D721Med (cell line): ENCODE results near the gene RUFY2.

Experiments
- DNase-seq: peaks from one replicate; pipeline ENCODE4 v3.0.0; 2011; ENCODE audit warnings: low spot score; ENCODE audit not compliant: insufficient read length
- FAIRE-seq: peaks from 2 replicates; lab custom pipeline; 2011; peaks lifted over from hg19 to GRCh38; lab: Jason Lieb, UNC
- TF ChIP-seq, protein P1 (sequence below): IDR thresholded peaks from 2 replicates; pipeline ENCODE4 v1.5.1; 2012; ENCODE audit warnings: mild to moderate bottlenecking, control low read depth; ENCODE audit not compliant: insufficient read depth; ENCODE audit errors: missing control alignments

Gene RUFY2

DNA sequence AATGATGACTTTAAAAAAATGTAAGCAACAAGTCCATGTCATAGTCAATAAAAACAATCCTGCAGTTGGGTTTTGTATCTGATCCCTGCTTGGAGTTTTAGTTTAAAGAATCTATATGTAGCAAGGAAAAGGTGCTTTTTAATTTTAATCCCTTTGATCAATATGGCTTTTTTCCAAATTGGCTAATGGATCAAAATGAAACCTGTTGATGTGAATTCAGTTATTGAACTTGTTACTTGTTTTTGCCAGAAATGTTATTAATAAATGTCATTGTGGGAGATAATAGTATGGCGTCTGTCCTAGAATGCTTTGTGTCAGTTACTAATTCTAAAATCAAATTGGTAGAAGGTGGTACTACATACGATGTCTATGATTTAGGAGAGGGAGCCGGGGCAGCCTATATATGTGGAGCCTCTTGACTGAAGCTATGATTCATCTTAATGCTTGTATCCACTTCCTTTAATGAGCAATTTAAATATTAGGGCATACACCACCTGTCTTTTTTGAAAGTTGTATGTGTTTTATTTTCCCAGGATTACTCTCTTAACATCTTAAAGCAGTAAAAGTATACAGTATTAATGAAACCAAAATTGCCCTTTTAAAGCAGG, 64.1 kb downstream of the RUFY2 start:
- TF ChIP-seq, protein P1, sequence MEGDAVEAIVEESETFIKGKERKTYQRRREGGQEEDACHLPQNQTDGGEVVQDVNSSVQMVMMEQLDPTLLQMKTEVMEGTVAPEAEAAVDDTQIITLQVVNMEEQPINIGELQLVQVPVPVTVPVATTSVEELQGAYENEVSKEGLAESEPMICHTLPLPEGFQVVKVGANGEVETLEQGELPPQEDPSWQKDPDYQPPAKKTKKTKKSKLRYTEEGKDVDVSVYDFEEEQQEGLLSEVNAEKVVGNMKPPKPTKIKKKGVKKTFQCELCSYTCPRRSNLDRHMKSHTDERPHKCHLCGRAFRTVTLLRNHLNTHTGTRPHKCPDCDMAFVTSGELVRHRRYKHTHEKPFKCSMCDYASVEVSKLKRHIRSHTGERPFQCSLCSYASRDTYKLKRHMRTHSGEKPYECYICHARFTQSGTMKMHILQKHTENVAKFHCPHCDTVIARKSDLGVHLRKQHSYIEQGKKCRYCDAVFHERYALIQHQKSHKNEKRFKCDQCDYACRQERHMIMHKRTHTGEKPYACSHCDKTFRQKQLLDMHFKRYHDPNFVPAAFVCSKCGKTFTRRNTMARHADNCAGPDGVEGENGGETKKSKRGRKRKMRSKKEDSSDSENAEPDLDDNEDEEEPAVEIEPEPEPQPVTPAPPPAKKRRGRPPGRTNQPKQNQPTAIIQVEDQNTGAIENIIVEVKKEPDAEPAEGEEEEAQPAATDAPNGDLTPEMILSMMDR = no peak
- FAIRE-seq = no peak
- DNase-seq = no peak

DNA sequence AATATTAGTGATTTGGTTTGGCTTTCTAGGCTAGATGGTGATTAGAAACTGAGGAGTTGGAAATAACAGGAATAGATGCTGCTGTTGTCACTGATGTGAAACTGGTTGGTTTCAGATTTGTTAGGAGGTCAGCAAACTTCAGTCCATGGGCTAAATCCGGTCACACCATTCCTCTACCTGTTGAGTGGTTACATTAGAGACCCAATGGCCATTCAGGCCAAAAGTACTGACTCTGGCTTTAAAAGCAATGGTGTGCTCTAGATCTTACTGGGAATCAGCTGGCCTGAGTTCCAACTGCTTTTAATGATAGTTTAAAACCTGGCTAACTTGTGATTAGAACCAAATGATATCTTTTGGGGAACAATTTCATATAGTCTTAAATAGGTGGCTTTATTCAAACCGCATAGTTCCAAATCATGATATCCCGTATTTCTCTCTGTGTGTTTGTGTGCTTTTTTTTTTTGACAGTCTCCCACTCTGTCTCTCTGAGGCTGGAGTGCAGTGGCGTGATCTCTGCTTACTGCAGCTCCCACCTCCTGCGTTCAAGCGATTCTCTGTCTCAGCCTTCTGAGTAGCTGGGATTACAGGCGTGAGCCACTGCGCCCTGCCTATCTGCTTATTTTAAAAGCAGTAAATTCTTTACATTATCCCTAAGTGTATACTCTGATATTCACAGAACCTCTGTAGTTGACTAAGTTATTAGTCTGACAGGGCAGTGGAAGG, 66.6 kb downstream of the RUFY2 start:
- no peak for DNase-seq
- no peak for FAIRE-seq
- TF ChIP-seq, protein P1 = no peak

DNA sequence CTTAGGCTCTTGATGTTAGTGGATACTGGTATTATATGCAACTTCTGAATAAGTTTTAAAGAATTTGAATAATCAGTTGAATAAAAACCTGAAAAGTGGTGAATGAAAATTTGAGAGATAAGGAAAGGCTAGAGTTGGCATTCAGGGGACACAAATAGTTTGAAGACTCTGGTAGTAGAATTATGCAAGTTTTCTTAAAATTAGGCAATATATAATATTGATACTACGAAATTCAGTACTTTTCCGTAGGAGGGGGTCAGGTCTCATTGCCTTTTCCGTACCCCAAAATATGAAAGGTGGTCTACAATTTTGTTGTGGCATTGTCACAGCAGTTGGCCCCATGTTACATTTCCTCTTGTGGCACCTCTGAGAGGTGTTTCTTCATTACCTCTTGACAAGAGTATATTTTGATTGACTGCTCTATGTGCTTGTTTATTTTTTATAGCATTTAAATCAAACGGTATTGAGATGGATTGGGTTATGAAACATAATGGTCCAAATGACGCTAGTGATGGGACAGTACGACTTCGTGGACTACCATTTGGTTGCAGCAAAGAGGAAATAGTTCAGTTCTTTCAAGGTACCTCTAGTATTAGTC, 70.2 kb downstream of the RUFY2 start:
- DNase-seq (no peak), FAIRE-seq (no peak)
- TF ChIP-seq, protein P1 = no peak

DNA sequence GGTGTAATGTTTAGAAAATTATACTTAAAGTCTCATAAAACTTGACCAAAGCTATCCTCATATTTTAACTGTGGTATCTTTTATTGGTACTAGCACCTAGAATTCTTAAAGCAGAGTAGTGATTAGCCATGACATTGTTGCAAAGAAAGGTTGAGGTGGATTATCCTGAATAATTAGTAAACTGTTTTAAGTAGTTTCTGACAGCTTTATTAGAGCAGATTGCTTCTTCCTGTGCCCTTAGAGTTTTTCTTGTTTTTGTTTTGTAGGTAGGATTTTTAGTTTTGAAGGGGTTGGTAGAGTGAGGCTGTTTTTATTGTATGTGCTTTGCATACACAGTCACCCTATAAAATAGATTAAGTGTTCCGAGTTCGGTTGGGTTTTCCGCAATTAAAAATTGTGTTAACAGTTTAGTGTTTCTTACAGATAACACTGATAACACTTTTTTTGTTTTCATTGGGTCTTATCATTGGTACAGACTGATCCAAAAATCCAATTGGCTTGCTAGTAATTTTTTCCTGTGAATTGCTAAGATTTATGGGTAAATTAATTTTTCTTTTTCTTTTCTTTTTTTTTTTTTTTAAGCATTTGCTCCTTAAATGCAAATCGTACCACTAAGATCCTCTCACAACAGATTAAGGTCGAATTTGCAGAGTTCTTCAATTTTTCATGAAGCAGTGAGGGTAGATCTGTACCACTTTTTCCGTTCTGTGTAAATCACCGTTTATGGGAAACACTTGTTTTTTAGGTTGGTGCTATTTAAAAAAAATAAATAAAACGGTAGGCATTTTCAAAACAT, 72.2 kb downstream of the RUFY2 start:
- DNase-seq (no peak), FAIRE-seq (no peak)
- TF ChIP-seq, protein P1 = no peak

DNA sequence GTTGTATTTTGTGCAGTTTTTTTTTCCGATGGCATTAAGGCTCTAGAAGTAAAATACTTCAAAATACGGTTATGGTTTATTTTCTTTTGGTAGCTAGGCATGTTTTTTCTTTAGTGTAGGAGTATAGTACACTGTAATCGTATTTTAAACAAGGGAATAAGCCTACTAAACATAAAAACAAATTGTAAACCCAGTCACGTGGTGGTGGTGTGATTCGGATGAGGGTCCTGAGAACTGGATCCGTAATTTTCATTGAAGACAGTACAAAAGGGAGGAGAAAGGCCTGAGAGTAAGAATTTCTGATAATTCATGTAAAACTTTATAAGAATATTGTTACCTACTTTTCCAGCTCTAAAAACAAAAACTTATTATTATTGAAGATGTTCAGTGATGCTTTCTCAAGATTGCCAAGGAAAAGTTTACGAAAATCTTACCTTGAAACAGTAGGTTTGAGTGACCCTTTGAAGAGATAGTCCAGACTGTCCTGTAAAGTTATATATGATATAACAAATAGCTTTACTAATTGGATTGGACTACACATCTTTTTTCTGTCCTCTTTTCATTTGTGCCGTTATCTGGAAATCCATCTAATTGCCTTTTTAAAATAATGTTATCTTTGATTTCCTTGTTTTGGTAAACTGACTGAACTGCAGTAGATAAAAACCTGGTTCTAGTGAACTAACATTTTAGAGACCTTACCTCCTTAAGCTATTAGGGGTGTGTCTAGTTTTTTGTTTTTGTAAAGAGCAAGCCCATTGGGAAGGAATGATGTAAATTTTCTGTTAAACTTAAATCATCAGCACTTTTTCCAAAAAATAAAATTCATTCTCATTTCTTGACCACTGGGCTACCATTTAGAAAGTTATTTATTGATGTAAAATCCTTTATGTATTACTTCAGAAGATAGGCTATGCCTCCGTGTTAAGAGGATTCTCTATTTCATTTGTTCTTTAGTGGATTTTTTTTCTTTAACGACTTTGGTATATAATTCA, 73.3 kb downstream of the RUFY2 start:
- no peak for FAIRE-seq
- DNase-seq = no peak
- TF ChIP-seq, protein P1 = no peak

DNA sequence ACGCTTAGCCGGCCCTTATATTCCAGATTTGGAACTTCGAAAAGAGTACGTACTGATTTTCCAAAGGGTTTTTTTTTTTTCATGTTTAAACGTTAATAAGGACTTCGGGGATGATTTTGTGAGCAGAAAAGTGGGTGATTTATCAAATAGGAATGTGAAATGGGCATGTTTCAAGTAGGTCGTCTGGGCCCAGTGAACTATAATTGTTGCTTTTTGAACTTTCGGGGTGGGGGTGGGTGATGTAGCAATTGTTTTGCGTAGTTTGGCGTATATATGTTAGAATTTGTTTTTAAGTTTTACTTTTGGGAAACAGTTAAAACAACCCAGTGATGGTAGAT, 74.0 kb downstream of the RUFY2 start:
- DNase-seq = no peak
- TF ChIP-seq, protein P1 = no peak
- FAIRE-seq = no peak
